Omental fat pad (tissue), 4 donors: ENCODE measurements around the gene ABCC3. TPM values are rescaled to one million over a fixed set of nuclear protein-coding genes. Genes with fewer than 3 reads are reported as not detected.

Experiments
- ATAC-seq: fragments of 150-250 bp; one replicate; pipeline ENCODE4 v1.9.1; 2016; ENCODE audit warnings: mild to moderate bottlenecking, moderate library complexity; ENCODE audit not compliant: low FRiP score
- DNase-seq: peaks from one replicate; pipeline ENCODE4 v3.0.0-alpha.2; 2019; ENCODE audit warnings: low spot score
- CTCF ChIP-seq, 3 donors: fragments of 450-650 bp; IDR thresholded peaks; one replicate each; pipeline ENCODE4 v1.5.1; 2016 to 2017; ENCODE audit warnings: antibody characterized with exemption in 3 of 3, mild to moderate bottlenecking in 3 of 3, moderate library complexity in 2 of 3
- total RNA-seq, 4 donors: library from RNA; depleted of rRNA; stranded (reverse); fragments of >200 nt; gene quantifications; one replicate each; pipeline ENCODE4 v1.1.0, GENCODE V29; 2016

The ABCC3 gene
- total RNA-seq, 4 donors from 2014 or later: 2.8 to 19.9 (median 11.1) TPM

GRCh38 chr17:50589095-50589705, 45.5 kb upstream of the ABCC3 start:
- TF ChIP-seq CTCF (IDR thresholded peaks at IDR 0.05): no peak
- ATAC-seq (no peak), DNase-seq (no peak)

- no peak for DNase-seq
- no peak for ATAC-seq
- no peak for TF ChIP-seq CTCF (IDR thresholded peaks at IDR 0.05)
These were observed 43.5 kb upstream of the ABCC3 start for GRCh38 chr17:50590946-50591737.

- DNase-seq: no peak
- TF ChIP-seq CTCF (IDR thresholded peaks at IDR 0.05): no peak
- no peak for ATAC-seq
These were observed 41.4 kb upstream of the ABCC3 start for GRCh38 chr17:50593321-50593720.

- DNase-seq: no peak
- no peak for ATAC-seq
- no peak for TF ChIP-seq CTCF (IDR thresholded peaks at IDR 0.05)
These were observed 40.4 kb upstream of the ABCC3 start for GRCh38 chr17:50594128-50594823.

GRCh38 chr17:50594892-50595291, 39.8 kb upstream of the ABCC3 start:
- no peak for DNase-seq
- no peak for ATAC-seq
- no peak for TF ChIP-seq CTCF (IDR thresholded peaks at IDR 0.05)

GRCh38 chr17:50596191-50597037, 38.3 kb upstream of the ABCC3 start:
- ATAC-seq (no peak), DNase-seq (no peak)
- TF ChIP-seq CTCF (IDR thresholded peaks at IDR 0.05): no peak
